Measurements from ENCODE around the gene POF1B.

The POF1B gene

GRCh38 chrX:85378461-85378860, 1.0 kb downstream of the POF1B start:
- no peak for DNase-seq (ENCODE audit: low spot score)
- TF ChIP-seq CTCF (IDR thresholded peaks at IDR 0.05; ENCODE audit: borderline replicate concordance, control extremely low read depth, extremely low read depth, insufficient read depth, missing control alignments), result no peak
- in situ Hi-C loops (cut with MboI; ENCODE audit: low sequenced_read_pairs, unreplicated experiment), result no loop called here

- no peak for DNase-seq (ENCODE audit: low spot score)
- TF ChIP-seq CTCF (IDR thresholded peaks at IDR 0.05; ENCODE audit: borderline replicate concordance, control extremely low read depth, extremely low read depth, insufficient read depth, missing control alignments), result no peak
- in situ Hi-C loops (cut with MboI; ENCODE audit: low sequenced_read_pairs, unreplicated experiment), result no loop called here
Observed at GRCh38 chrX:85375333-85375738, 4.1 kb downstream of the POF1B start.

GRCh38 chrX:85365370-85365995, 14.0 kb downstream of the POF1B start:
- in situ Hi-C loops (cut with MboI; ENCODE audit: low sequenced_read_pairs, unreplicated experiment), result no loop called here
- DNase-seq (ENCODE audit: low spot score), result no peak
- TF ChIP-seq CTCF (IDR thresholded peaks at IDR 0.05; ENCODE audit: borderline replicate concordance, control extremely low read depth, extremely low read depth, insufficient read depth, missing control alignments), result no peak

- no peak for DNase-seq (ENCODE audit: low spot score)
- in situ Hi-C loops (cut with MboI; ENCODE audit: low sequenced_read_pairs, unreplicated experiment), result no loop called here
- no peak for TF ChIP-seq CTCF (IDR thresholded peaks at IDR 0.05; ENCODE audit: borderline replicate concordance, control extremely low read depth, extremely low read depth, insufficient read depth, missing control alignments)
Observed at GRCh38 chrX:85359051-85359450, 20.4 kb downstream of the POF1B start.

GRCh38 chrX:85345523-85345922, 33.9 kb downstream of the POF1B start:
- in situ Hi-C loops (cut with MboI; ENCODE audit: low sequenced_read_pairs, unreplicated experiment), result no loop called here
- no peak for DNase-seq (ENCODE audit: low spot score)
- no peak for TF ChIP-seq CTCF (IDR thresholded peaks at IDR 0.05; ENCODE audit: borderline replicate concordance, control extremely low read depth, extremely low read depth, insufficient read depth, missing control alignments)

GRCh38 chrX:85327060-85327333, 52.5 kb downstream of the POF1B start:
- no peak for DNase-seq (ENCODE audit: low spot score)
- in situ Hi-C loops (cut with MboI; ENCODE audit: low sequenced_read_pairs, unreplicated experiment), result no loop called here
- TF ChIP-seq CTCF (IDR thresholded peaks at IDR 0.05; ENCODE audit: borderline replicate concordance, control extremely low read depth, extremely low read depth, insufficient read depth, missing control alignments), result no peak

Measured in GM13976 (cell line).